ENCODE results near the gene POLD2. TPM values are rescaled to one million over a fixed set of nuclear protein-coding genes. Genes with fewer than 3 reads are reported as not detected.

POLD2 gene
- total RNA-seq, 4 donors from 2014 or later: 12.9 to 73.3 (median 33.7) TPM

- Histone ChIP-seq H3K4me1 (peaks cover 0 to 5% of the 10 kb centered on the region in 2 donors), H3K36me3 (no peaks in the 10 kb centered on the region), H3K4me3 (no peak overlapping the region), H3K9me3 (no peaks in the 10 kb centered on the region), H3K27me3 (no peaks in the 10 kb centered on the region), H3K27ac (no peak overlapping the region)
- DNase-seq: peak in 1 of 2 donors; percentile 3
- intact Hi-C loops (cut with DNase I; ENCODE audit: low total_unique reads): no loop called here
- TF ChIP-seq, protein P1, sequence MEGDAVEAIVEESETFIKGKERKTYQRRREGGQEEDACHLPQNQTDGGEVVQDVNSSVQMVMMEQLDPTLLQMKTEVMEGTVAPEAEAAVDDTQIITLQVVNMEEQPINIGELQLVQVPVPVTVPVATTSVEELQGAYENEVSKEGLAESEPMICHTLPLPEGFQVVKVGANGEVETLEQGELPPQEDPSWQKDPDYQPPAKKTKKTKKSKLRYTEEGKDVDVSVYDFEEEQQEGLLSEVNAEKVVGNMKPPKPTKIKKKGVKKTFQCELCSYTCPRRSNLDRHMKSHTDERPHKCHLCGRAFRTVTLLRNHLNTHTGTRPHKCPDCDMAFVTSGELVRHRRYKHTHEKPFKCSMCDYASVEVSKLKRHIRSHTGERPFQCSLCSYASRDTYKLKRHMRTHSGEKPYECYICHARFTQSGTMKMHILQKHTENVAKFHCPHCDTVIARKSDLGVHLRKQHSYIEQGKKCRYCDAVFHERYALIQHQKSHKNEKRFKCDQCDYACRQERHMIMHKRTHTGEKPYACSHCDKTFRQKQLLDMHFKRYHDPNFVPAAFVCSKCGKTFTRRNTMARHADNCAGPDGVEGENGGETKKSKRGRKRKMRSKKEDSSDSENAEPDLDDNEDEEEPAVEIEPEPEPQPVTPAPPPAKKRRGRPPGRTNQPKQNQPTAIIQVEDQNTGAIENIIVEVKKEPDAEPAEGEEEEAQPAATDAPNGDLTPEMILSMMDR (IDR thresholded peaks at IDR 0.05): no peak
- no peak for TF ChIP-seq POLR2A (IDR thresholded peaks at IDR 0.05)
These were observed 25.7 kb upstream of the POLD2 start for GRCh38 chr7:44148961-44149536.

GRCh38 chr7:44148166-44148565 is 24.8 kb upstream of the POLD2 start:
- Histone ChIP-seq H3K4me1 (peaks cover 0 to 5% of the 10 kb centered on the region in 2 donors), H3K27ac (no peak overlapping the region), H3K27me3 (no peaks in the 10 kb centered on the region), H3K4me3 (no peak overlapping the region), H3K9me3 (no peaks in the 10 kb centered on the region), H3K36me3 (no peaks in the 10 kb centered on the region)
- TF ChIP-seq, protein P1 (IDR thresholded peaks at IDR 0.05): no peak
- TF ChIP-seq POLR2A (IDR thresholded peaks at IDR 0.05): no peak
- intact Hi-C loops (cut with DNase I; ENCODE audit: low total_unique reads): no loop called here
- DNase-seq: peak in 1 of 2 donors; percentile 1

- intact Hi-C loops (cut with DNase I; ENCODE audit: low total_unique reads): no loop called here
- no peaks in the 10 kb centered on the region for H3K36me3 ChIP-seq
- TF ChIP-seq, protein P1 (IDR thresholded peaks at IDR 0.05): no peak
- TF ChIP-seq POLR2A (IDR thresholded peaks at IDR 0.05): no peak
- peaks cover 0 to 5% of the 10 kb centered on the region in 2 donors for H3K4me1 ChIP-seq
- H3K9me3 ChIP-seq: no peaks in the 10 kb centered on the region
- no peak overlapping the region for H3K4me3 ChIP-seq
- no peaks in the 10 kb centered on the region for H3K27me3 ChIP-seq
- DNase-seq: peak in 1 of 2 donors; percentile 12
- peak overlapping the region in 1 of 2 donors; percentile 32 for H3K27ac ChIP-seq
These were observed 24.0 kb upstream of the POLD2 start for GRCh38 chr7:44147026-44147991.

GRCh38 chr7:44145969-44146911 is 22.9 kb upstream of the POLD2 start:
- Histone ChIP-seq H3K4me1 (peaks cover 0 to 5% of the 10 kb centered on the region in 2 donors), H3K4me3 (peak overlapping the region; percentile 10 to 33), H3K9me3 (no peaks in the 10 kb centered on the region), H3K27ac (peak overlapping the region in 1 of 2 donors; percentile 32), H3K27me3 (no peaks in the 10 kb centered on the region), H3K36me3 (no peaks in the 10 kb centered on the region)
- peak; percentile 85 to 89 for DNase-seq
- no peak for TF ChIP-seq POLR2A (IDR thresholded peaks at IDR 0.05)
- TF ChIP-seq, protein P1 (IDR thresholded peaks at IDR 0.05): no peak
- intact Hi-C loops (cut with DNase I; ENCODE audit: low total_unique reads): no loop called here
